ENCODE results near the gene GABRP.

Gene GABRP

GRCh38 chr5:170783498-170784247, at the start of gene GABRP:
GABRP (plus strand) TSS chr5:170783725; CDS start chr5:170788616, 4,891 bp downstream.
- Mint-ChIP-seq H3K36me3 (ENCODE audit: low read depth) (no peaks in the 10 kb centered on the region), H3K27me3 (no peaks in the 10 kb centered on the region)

GRCh38 chr5:170736966-170737365, 46.6 kb upstream of the GABRP start:
- Mint-ChIP-seq H3K4me3 (no peak overlapping the region), H3K27ac (no peak overlapping the region), H3K9me3 (peaks cover 18% of the 10 kb centered on the region), H3K27me3 (peaks cover 13% of the 10 kb centered on the region), H3K36me3 (ENCODE audit: low read depth) (no peaks in the 10 kb centered on the region), H3K4me1 (ENCODE audit: low read depth) (no peaks in the 10 kb centered on the region)
- intact Hi-C loops (cut with micrococcal nuclease) = no loop called here

More at GRCh38 chr5:170783498-170784247, at the start of gene GABRP:
- no peak within 1 kb of the TSS for H3K4me3 Mint-ChIP-seq
- intact Hi-C loops (cut with micrococcal nuclease) = no loop called here
- H3K9me3 Mint-ChIP-seq = no peaks in the 10 kb centered on the region
- no peaks in the 10 kb centered on the region for H3K4me1 Mint-ChIP-seq (ENCODE audit: low read depth)
- no peak within 1 kb of the TSS for H3K27ac Mint-ChIP-seq

- Mint-ChIP-seq H3K27me3 (peaks cover 13% of the 10 kb centered on the region), H3K4me1 (ENCODE audit: low read depth) (no peaks in the 10 kb centered on the region), H3K9me3 (peaks cover 18% of the 10 kb centered on the region), H3K27ac (no peak overlapping the region), H3K36me3 (ENCODE audit: low read depth) (no peaks in the 10 kb centered on the region), H3K4me3 (no peak overlapping the region)
- intact Hi-C loops (cut with micrococcal nuclease) = no loop called here
Measured at GRCh38 chr5:170737591-170737990, 45.9 kb upstream of the GABRP start.

GRCh38 chr5:170738840-170739239, 44.7 kb upstream of the GABRP start:
- Mint-ChIP-seq H3K27me3 (peaks cover 15% of the 10 kb centered on the region), H3K4me1 (ENCODE audit: low read depth) (no peaks in the 10 kb centered on the region), H3K9me3 (peaks cover 18% of the 10 kb centered on the region), H3K36me3 (ENCODE audit: low read depth) (no peaks in the 10 kb centered on the region), H3K4me3 (no peak overlapping the region), H3K27ac (no peak overlapping the region)
- intact Hi-C loops (cut with micrococcal nuclease) = no loop called here

- intact Hi-C loops (cut with micrococcal nuclease) = no loop called here
- H3K9me3 Mint-ChIP-seq = peaks cover 17% of the 10 kb centered on the region
- peaks cover 4% of the 10 kb centered on the region for H3K4me1 Mint-ChIP-seq (ENCODE audit: low read depth)
- peaks cover 21% of the 10 kb centered on the region for H3K27me3 Mint-ChIP-seq
- H3K36me3 Mint-ChIP-seq (ENCODE audit: low read depth) = no peaks in the 10 kb centered on the region
- no peak overlapping the region for H3K27ac Mint-ChIP-seq
- no peak overlapping the region for H3K4me3 Mint-ChIP-seq
Measured at GRCh38 chr5:170739446-170739845, 44.1 kb upstream of the GABRP start.

- peaks cover 5% of the 10 kb centered on the region for H3K9me3 Mint-ChIP-seq
- H3K4me1 Mint-ChIP-seq (ENCODE audit: low read depth) = peaks cover 4% of the 10 kb centered on the region
- H3K27me3 Mint-ChIP-seq = peaks cover 31% of the 10 kb centered on the region
- H3K36me3 Mint-ChIP-seq (ENCODE audit: low read depth) = no peaks in the 10 kb centered on the region
- no peak overlapping the region for H3K27ac Mint-ChIP-seq
- intact Hi-C loops (cut with micrococcal nuclease) = no loop called here
- no peak overlapping the region for H3K4me3 Mint-ChIP-seq
Measured at GRCh38 chr5:170740551-170741205, 42.8 kb upstream of the GABRP start.

GRCh38 chr5:170741801-170742200, 41.7 kb upstream of the GABRP start:
- Mint-ChIP-seq H3K4me3 (no peak overlapping the region), H3K9me3 (no peaks in the 10 kb centered on the region), H3K27me3 (peaks cover 34% of the 10 kb centered on the region), H3K36me3 (ENCODE audit: low read depth) (no peaks in the 10 kb centered on the region), H3K27ac (no peak overlapping the region), H3K4me1 (ENCODE audit: low read depth) (peaks cover 4% of the 10 kb centered on the region)
- intact Hi-C loops (cut with micrococcal nuclease) = no loop called here

- H3K4me3 Mint-ChIP-seq = no peak overlapping the region
- H3K4me1 Mint-ChIP-seq (ENCODE audit: low read depth) = peaks cover 4% of the 10 kb centered on the region
- H3K9me3 Mint-ChIP-seq = no peaks in the 10 kb centered on the region
- intact Hi-C loops (cut with micrococcal nuclease) = loop anchor here (2.0 kb wide), 1 partner anchor 47 kb away; no protein-coding TSS in a partner anchor
- H3K27me3 Mint-ChIP-seq = peaks cover 43% of the 10 kb centered on the region
- H3K36me3 Mint-ChIP-seq (ENCODE audit: low read depth) = no peaks in the 10 kb centered on the region
- H3K27ac Mint-ChIP-seq = no peak overlapping the region
Measured at GRCh38 chr5:170743876-170744212, 39.7 kb upstream of the GABRP start.

- no peak overlapping the region for H3K4me3 Mint-ChIP-seq
- intact Hi-C loops (cut with micrococcal nuclease) = loop anchor here (2.0 to 5.0 kb wide), 2 partner anchors 45 to 597 kb away; no protein-coding TSS in a partner anchor
- no peak overlapping the region for H3K27ac Mint-ChIP-seq
- H3K27me3 Mint-ChIP-seq = peaks cover 49% of the 10 kb centered on the region
- H3K4me1 Mint-ChIP-seq (ENCODE audit: low read depth) = peaks cover 4% of the 10 kb centered on the region
- H3K36me3 Mint-ChIP-seq (ENCODE audit: low read depth) = no peaks in the 10 kb centered on the region
- no peaks in the 10 kb centered on the region for H3K9me3 Mint-ChIP-seq
Measured at GRCh38 chr5:170745481-170746071, 37.9 kb upstream of the GABRP start.

GRCh38 chr5:170746075-170746960, 37.2 kb upstream of the GABRP start:
- H3K27ac Mint-ChIP-seq = no peak overlapping the region
- H3K4me3 Mint-ChIP-seq = no peak overlapping the region
- H3K36me3 Mint-ChIP-seq (ENCODE audit: low read depth) = no peaks in the 10 kb centered on the region
- H3K27me3 Mint-ChIP-seq = peaks cover 53% of the 10 kb centered on the region
- intact Hi-C loops (cut with micrococcal nuclease) = loop anchor here (5.0 kb wide), 1 partner anchor 596 kb away; no protein-coding TSS in a partner anchor
- H3K4me1 Mint-ChIP-seq (ENCODE audit: low read depth) = peaks cover 4% of the 10 kb centered on the region
- H3K9me3 Mint-ChIP-seq = no peaks in the 10 kb centered on the region

- no peaks in the 10 kb centered on the region for H3K9me3 Mint-ChIP-seq
- H3K27me3 Mint-ChIP-seq = peaks cover 52% of the 10 kb centered on the region
- no peaks in the 10 kb centered on the region for H3K36me3 Mint-ChIP-seq (ENCODE audit: low read depth)
- H3K4me3 Mint-ChIP-seq = no peak overlapping the region
- H3K27ac Mint-ChIP-seq = no peak overlapping the region
- intact Hi-C loops (cut with micrococcal nuclease) = loop anchor here (5.0 kb wide), 1 partner anchor 595 kb away; no protein-coding TSS in a partner anchor
- peaks cover 4% of the 10 kb centered on the region for H3K4me1 Mint-ChIP-seq (ENCODE audit: low read depth)
Measured at GRCh38 chr5:170746961-170747340, 36.6 kb upstream of the GABRP start.

GRCh38 chr5:170747357-170747756, 36.2 kb upstream of the GABRP start:
- no peaks in the 10 kb centered on the region for H3K36me3 Mint-ChIP-seq (ENCODE audit: low read depth)
- H3K4me1 Mint-ChIP-seq (ENCODE audit: low read depth) = peaks cover 4% of the 10 kb centered on the region
- intact Hi-C loops (cut with micrococcal nuclease) = loop anchor here (5.0 kb wide), 1 partner anchor 595 kb away; no protein-coding TSS in a partner anchor
- no peaks in the 10 kb centered on the region for H3K9me3 Mint-ChIP-seq
- no peak overlapping the region for H3K27ac Mint-ChIP-seq
- H3K4me3 Mint-ChIP-seq = no peak overlapping the region
- H3K27me3 Mint-ChIP-seq = peaks cover 54% of the 10 kb centered on the region

- no peaks in the 10 kb centered on the region for H3K36me3 Mint-ChIP-seq (ENCODE audit: low read depth)
- intact Hi-C loops (cut with micrococcal nuclease) = loop anchor here (5.0 kb wide), 1 partner anchor 594 kb away; no protein-coding TSS in a partner anchor
- H3K4me3 Mint-ChIP-seq = no peak overlapping the region
- no peak overlapping the region for H3K27ac Mint-ChIP-seq
- H3K27me3 Mint-ChIP-seq = peaks cover 55% of the 10 kb centered on the region
- H3K4me1 Mint-ChIP-seq (ENCODE audit: low read depth) = peaks cover 4% of the 10 kb centered on the region
- no peaks in the 10 kb centered on the region for H3K9me3 Mint-ChIP-seq
Measured at GRCh38 chr5:170747851-170748250, 35.7 kb upstream of the GABRP start.
